ENCODE data around the gene ACAA2.

DNA sequence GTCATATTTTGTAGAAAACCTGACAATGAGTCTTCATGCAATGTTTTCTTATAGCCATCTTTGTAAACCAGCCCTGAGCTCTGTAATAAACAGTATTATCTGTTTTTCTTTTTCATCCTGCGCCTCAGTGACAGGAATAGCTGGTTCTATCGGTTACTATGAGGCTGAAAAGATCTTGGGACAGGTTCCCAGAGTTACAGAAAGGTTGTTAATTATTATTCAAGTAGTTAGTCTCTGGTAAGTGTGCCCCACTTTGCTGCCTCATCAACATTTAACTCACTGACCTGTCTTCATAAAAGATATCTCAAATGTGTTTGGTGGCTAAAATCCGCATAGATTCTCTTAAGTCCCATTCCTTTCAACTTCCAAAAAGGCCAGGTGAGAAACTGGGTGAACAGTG is 18.6 kb downstream of the ACAA2 start:
- TF ChIP-seq CBFB (IDR thresholded peaks at IDR 0.05; ENCODE audit: low read depth): no peak
- TF ChIP-seq, protein P1, sequence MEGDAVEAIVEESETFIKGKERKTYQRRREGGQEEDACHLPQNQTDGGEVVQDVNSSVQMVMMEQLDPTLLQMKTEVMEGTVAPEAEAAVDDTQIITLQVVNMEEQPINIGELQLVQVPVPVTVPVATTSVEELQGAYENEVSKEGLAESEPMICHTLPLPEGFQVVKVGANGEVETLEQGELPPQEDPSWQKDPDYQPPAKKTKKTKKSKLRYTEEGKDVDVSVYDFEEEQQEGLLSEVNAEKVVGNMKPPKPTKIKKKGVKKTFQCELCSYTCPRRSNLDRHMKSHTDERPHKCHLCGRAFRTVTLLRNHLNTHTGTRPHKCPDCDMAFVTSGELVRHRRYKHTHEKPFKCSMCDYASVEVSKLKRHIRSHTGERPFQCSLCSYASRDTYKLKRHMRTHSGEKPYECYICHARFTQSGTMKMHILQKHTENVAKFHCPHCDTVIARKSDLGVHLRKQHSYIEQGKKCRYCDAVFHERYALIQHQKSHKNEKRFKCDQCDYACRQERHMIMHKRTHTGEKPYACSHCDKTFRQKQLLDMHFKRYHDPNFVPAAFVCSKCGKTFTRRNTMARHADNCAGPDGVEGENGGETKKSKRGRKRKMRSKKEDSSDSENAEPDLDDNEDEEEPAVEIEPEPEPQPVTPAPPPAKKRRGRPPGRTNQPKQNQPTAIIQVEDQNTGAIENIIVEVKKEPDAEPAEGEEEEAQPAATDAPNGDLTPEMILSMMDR (IDR thresholded peaks at IDR 0.05 in 2 of 3, conservative IDR thresholded peaks at IDR 0.05 in 1 of 3; ENCODE audit: control insufficient read depth in 2 of 3, extremely low read depth in 1 of 3, insufficient read depth in 1 of 3, low read depth in 3 of 3, low read length in 3 of 3): no peak
- TF ChIP-seq EZH2 (IDR thresholded peaks at IDR 0.05; ENCODE audit: borderline replicate concordance, control insufficient read depth, low read depth, low read length): no peak
- TF ChIP-seq, protein P2, sequence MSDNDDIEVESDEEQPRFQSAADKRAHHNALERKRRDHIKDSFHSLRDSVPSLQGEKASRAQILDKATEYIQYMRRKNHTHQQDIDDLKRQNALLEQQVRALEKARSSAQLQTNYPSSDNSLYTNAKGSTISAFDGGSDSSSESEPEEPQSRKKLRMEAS (IDR thresholded peaks at IDR 0.05; ENCODE audit: low read depth, low read length): no peak
- no peak for TF ChIP-seq NR2C2 (IDR thresholded peaks at IDR 0.05; ENCODE audit: borderline replicate concordance, control insufficient read depth, insufficient read length, low read depth)
- TF ChIP-seq SREBF2 (IDR thresholded peaks at IDR 0.05; ENCODE audit: low read length): no peak
- TF ChIP-seq, protein P3, sequence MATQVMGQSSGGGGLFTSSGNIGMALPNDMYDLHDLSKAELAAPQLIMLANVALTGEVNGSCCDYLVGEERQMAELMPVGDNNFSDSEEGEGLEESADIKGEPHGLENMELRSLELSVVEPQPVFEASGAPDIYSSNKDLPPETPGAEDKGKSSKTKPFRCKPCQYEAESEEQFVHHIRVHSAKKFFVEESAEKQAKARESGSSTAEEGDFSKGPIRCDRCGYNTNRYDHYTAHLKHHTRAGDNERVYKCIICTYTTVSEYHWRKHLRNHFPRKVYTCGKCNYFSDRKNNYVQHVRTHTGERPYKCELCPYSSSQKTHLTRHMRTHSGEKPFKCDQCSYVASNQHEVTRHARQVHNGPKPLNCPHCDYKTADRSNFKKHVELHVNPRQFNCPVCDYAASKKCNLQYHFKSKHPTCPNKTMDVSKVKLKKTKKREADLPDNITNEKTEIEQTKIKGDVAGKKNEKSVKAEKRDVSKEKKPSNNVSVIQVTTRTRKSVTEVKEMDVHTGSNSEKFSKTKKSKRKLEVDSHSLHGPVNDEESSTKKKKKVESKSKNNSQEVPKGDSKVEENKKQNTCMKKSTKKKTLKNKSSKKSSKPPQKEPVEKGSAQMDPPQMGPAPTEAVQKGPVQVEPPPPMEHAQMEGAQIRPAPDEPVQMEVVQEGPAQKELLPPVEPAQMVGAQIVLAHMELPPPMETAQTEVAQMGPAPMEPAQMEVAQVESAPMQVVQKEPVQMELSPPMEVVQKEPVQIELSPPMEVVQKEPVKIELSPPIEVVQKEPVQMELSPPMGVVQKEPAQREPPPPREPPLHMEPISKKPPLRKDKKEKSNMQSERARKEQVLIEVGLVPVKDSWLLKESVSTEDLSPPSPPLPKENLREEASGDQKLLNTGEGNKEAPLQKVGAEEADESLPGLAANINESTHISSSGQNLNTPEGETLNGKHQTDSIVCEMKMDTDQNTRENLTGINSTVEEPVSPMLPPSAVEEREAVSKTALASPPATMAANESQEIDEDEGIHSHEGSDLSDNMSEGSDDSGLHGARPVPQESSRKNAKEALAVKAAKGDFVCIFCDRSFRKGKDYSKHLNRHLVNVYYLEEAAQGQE (IDR thresholded peaks at IDR 0.05; ENCODE audit: low read depth, low read length): no peak
- TF ChIP-seq, protein P4, sequence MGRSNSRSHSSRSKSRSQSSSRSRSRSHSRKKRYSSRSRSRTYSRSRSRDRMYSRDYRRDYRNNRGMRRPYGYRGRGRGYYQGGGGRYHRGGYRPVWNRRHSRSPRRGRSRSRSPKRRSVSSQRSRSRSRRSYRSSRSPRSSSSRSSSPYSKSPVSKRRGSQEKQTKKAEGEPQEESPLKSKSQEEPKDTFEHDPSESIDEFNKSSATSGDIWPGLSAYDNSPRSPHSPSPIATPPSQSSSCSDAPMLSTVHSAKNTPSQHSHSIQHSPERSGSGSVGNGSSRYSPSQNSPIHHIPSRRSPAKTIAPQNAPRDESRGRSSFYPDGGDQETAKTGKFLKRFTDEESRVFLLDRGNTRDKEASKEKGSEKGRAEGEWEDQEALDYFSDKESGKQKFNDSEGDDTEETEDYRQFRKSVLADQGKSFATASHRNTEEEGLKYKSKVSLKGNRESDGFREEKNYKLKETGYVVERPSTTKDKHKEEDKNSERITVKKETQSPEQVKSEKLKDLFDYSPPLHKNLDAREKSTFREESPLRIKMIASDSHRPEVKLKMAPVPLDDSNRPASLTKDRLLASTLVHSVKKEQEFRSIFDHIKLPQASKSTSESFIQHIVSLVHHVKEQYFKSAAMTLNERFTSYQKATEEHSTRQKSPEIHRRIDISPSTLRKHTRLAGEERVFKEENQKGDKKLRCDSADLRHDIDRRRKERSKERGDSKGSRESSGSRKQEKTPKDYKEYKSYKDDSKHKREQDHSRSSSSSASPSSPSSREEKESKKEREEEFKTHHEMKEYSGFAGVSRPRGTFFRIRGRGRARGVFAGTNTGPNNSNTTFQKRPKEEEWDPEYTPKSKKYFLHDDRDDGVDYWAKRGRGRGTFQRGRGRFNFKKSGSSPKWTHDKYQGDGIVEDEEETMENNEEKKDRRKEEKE (IDR thresholded peaks at IDR 0.05): no peak
- TF ChIP-seq POLR2AphosphoS2 (IDR thresholded peaks at IDR 0.05; ENCODE audit: low read depth, low read length): no peak
- TF ChIP-seq, protein P5, sequence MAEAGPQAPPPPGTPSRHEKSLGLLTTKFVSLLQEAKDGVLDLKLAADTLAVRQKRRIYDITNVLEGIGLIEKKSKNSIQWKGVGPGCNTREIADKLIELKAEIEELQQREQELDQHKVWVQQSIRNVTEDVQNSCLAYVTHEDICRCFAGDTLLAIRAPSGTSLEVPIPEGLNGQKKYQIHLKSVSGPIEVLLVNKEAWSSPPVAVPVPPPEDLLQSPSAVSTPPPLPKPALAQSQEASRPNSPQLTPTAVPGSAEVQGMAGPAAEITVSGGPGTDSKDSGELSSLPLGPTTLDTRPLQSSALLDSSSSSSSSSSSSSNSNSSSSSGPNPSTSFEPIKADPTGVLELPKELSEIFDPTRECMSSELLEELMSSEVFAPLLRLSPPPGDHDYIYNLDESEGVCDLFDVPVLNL (IDR thresholded peaks at IDR 0.05; ENCODE audit: low read depth, low read length): no peak
- TF ChIP-seq POLR2A (IDR thresholded peaks at IDR 0.05; ENCODE audit: low read depth, low read length): no peak
- TF ChIP-seq TAF1 (IDR thresholded peaks at IDR 0.05; ENCODE audit: borderline replicate concordance, low read depth, low read length): no peak
- no peak for TF ChIP-seq EGR1 (IDR thresholded peaks at IDR 0.05; ENCODE audit: borderline replicate concordance in 1 of 2, low read depth in 2 of 2, low read length in 2 of 2)
- TF ChIP-seq SP1 (IDR thresholded peaks at IDR 0.05; ENCODE audit: low read depth, low read length): no peak
